ENCODE results near the gene GAGE12J. TPM values are rescaled to one million over a fixed set of nuclear protein-coding genes. Genes with fewer than 3 reads are reported as not detected.

GAGE12J gene
- total and polyA plus RNA-seq, 9 of the 15 experiments (the other 6 are each of a cell fraction or from before 2014, with no cell fraction given) = 0.20 to 0.84 (median 0.64) TPM; not detected in 5

DNA sequence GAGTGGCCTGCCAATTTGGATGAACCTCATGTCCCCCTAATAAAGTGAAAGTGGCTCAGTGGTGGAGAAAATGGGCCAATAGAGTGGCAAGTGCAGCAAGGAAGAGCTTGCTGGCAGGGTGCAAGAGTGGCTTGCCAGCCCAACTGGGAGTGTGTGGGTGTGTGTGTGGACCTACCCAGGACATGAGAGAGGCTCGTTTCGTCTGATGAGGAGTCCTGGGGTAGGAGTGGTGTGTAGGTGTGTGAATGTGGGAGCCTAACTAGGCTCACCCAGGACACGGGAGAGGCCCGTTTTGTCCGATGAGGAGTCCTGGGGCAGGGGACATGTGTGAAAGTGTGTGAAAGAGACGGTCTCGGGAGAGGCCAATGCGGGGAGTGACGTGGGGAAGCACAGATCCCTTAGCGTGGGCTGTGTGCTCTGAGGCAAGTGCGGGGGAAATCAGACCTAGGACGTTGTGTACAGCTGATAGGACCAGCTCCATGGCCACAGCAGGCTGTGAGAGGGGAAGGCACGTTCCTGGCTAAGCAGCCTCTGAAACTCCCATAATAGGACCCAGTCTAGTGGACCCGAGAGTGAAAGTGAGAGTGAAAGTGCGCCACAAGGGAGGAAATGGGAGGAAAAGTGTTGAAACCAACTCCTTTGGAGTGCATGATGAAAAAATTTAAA, 13.1 kb upstream of the GAGE12J start:
- in situ Hi-C loops (cut with MboI) = loop anchor here (10.0 kb wide), 1 partner anchor 256 kb away; the partner anchor contains the start of gene GAGE12F
- Histone ChIP-seq H3K9me3 (replicated peaks; ENCODE audit: control insufficient read depth, insufficient read depth, low read depth, low read length) (no peaks in the 10 kb centered on the region), H3K36me3 (ENCODE audit: control insufficient read depth, insufficient read depth, low read length) (no peaks in the 10 kb centered on the region), H3K27ac (ENCODE audit: extremely low read depth, low read depth, low read length) (peak overlapping the region; percentile 51; the same call in 2 of the 3 replicates), H3K79me2 (ENCODE audit: control insufficient read depth, insufficient read depth, low read length) (no peaks in the 10 kb centered on the region), H3K4me3 (peak overlapping the region; percentile 13; the same call in 1 of the 2 replicates), H2AFZ (ENCODE audit: low read depth, low read length) (peak overlapping the region; percentile 92), H3K4me1 (replicated peaks in 1 of 2; ENCODE audit: control insufficient read depth in 2 of 2, insufficient read depth in 2 of 2, low read length in 2 of 2) (peaks cover 10 to 11% of the 10 kb centered on the region in 2 experiments; a peak in 4 of 5 replicates), H3K9me1 (ENCODE audit: control insufficient read depth, insufficient read depth, low read length) (no peaks in the 10 kb centered on the region), H4K20me1 (replicated peaks; ENCODE audit: control insufficient read depth, insufficient read depth, low read length) (no peaks in the 10 kb centered on the region), H3K27me3 (ENCODE audit: control insufficient read depth in 2 of 2, insufficient read depth in 2 of 2, low read length in 2 of 2) (no peaks in the 10 kb centered on the region), H3K9ac (ENCODE audit: insufficient read depth in 1 of 2, low read depth in 2 of 2, low read length in 2 of 2) (peak overlapping the region; percentile 53 to 89), H3K4me2 (ENCODE audit: insufficient read depth, low read length) (peak overlapping the region; percentile 83)
- CTCF ChIA-PET (ENCODE audit: low intra/inter-chr PET ratio) = no interaction called here
- intact Hi-C loops (cut with micrococcal nuclease) = no loop called here
- ATAC-seq = peak; percentile 78
- POLR2A ChIA-PET = interaction anchor here (0.5 to 0.6 kb wide), 2 partner anchors 331 to 356 kb away, joined by 3 read pairs; no protein-coding TSS in a partner anchor
- no peak for FAIRE-seq
- WGBS (ENCODE audit: insufficient coverage, low coverage, missing lambda C conversion rate) = 6% methylated on average over 11 of the region's 15 CpGs
- no TSS peak for BruUV-seq (replicated peaks)
- DNase-seq (ENCODE audit: extremely low read depth in 1 of 4, low spot score in 3 of 4) = peak in 2 of 4 experiments; percentile 19 to 34
- TF ChIP-seq SRSF1 (IDR thresholded peaks at IDR 0.05; ENCODE audit: low read depth, low read length) (no peak), PHF21A (IDR thresholded peaks at IDR 0.05; ENCODE audit: borderline replicate concordance, low read depth) (no peak), SPI1 (IDR thresholded peaks at IDR 0.05; ENCODE audit: borderline replicate concordance, low read depth, low read length) (no peak), BHLHE40 (IDR thresholded peaks at IDR 0.05; ENCODE audit: low read length) (0 out of 2 replicates have a peak, but pooled peaks have one; percentile 30), DNMT1 (IDR thresholded peaks at IDR 0.05) (no peak), ATF7 (IDR thresholded peaks at IDR 0.05) (0 out of 2 replicates have a peak, but pooled peaks have one; percentile 6), ASH1L (IDR thresholded peaks at IDR 0.05; ENCODE audit: borderline replicate concordance, low read depth, partially characterized antibody) (no peak), CREB1 (IDR thresholded peaks at IDR 0.05) (no peak), CREB1 (CRISPR knock-in tag; IDR thresholded peaks at IDR 0.05) (no peak), NCOA6 (IDR thresholded peaks at IDR 0.05) (no peak), FOSL1 (tag; conservative IDR thresholded peaks at IDR 0.05) (no peak), NFRKB (IDR thresholded peaks at IDR 0.05; ENCODE audit: low read depth) (0 out of 2 replicates have a peak, but pooled peaks have one; percentile 34), KAT8 (IDR thresholded peaks at IDR 0.05; ENCODE audit: low read depth) (no peak), SETDB1 (IDR thresholded peaks at IDR 0.05; ENCODE audit: low read length) (no peak), ATF1 (CRISPR knock-in tag; IDR thresholded peaks at IDR 0.05) (no peak), ATF1 (tag; IDR thresholded peaks at IDR 0.05) (no peak), L3MBTL2 (IDR thresholded peaks at IDR 0.05) (peak; percentile 49; the same call in 1 of the 2 replicates)
- TF ChIP-seq, protein P1, sequence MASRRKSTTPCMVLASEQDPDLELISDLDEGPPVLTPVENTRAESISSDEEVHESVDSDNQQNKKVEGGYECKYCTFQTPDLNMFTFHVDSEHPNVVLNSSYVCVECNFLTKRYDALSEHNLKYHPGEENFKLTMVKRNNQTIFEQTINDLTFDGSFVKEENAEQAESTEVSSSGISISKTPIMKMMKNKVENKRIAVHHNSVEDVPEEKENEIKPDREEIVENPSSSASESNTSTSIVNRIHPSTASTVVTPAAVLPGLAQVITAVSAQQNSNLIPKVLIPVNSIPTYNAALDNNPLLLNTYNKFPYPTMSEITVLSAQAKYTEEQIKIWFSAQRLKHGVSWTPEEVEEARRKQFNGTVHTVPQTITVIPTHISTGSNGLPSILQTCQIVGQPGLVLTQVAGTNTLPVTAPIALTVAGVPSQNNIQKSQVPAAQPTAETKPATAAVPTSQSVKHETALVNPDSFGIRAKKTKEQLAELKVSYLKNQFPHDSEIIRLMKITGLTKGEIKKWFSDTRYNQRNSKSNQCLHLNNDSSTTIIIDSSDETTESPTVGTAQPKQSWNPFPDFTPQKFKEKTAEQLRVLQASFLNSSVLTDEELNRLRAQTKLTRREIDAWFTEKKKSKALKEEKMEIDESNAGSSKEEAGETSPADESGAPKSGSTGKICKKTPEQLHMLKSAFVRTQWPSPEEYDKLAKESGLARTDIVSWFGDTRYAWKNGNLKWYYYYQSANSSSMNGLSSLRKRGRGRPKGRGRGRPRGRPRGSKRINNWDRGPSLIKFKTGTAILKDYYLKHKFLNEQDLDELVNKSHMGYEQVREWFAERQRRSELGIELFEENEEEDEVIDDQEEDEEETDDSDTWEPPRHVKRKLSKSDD (conservative IDR thresholded peaks at IDR 0.05; ENCODE audit: low read length) = no peak
- TF ChIP-seq, protein P2, sequence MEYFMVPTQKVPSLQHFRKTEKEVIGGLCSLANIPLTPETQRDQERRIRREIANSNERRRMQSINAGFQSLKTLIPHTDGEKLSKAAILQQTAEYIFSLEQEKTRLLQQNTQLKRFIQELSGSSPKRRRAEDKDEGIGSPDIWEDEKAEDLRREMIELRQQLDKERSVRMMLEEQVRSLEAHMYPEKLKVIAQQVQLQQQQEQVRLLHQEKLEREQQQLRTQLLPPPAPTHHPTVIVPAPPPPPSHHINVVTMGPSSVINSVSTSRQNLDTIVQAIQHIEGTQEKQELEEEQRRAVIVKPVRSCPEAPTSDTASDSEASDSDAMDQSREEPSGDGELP (CRISPR knock-in tag; IDR thresholded peaks at IDR 0.05; ENCODE audit: borderline replicate concordance) = 0 out of 2 replicates have a peak, but pooled peaks have one; percentile 19
- TF ChIP-seq, protein P3, sequence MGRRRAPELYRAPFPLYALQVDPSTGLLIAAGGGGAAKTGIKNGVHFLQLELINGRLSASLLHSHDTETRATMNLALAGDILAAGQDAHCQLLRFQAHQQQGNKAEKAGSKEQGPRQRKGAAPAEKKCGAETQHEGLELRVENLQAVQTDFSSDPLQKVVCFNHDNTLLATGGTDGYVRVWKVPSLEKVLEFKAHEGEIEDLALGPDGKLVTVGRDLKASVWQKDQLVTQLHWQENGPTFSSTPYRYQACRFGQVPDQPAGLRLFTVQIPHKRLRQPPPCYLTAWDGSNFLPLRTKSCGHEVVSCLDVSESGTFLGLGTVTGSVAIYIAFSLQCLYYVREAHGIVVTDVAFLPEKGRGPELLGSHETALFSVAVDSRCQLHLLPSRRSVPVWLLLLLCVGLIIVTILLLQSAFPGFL (CRISPR knock-in tag; IDR thresholded peaks at IDR 0.05) = 0 out of 2 replicates have a peak, but pooled peaks have one; percentile 33

Data from K562 (cell line).